ENCODE measurements around the gene FAF1. TPM values are rescaled to one million over a fixed set of nuclear protein-coding genes. Genes with fewer than 3 reads are reported as not detected.

FAF1 gene
- total and polyA plus RNA-seq, 9 donors, result 23.1 to 76.0 (median 57.1) TPM

DNA sequence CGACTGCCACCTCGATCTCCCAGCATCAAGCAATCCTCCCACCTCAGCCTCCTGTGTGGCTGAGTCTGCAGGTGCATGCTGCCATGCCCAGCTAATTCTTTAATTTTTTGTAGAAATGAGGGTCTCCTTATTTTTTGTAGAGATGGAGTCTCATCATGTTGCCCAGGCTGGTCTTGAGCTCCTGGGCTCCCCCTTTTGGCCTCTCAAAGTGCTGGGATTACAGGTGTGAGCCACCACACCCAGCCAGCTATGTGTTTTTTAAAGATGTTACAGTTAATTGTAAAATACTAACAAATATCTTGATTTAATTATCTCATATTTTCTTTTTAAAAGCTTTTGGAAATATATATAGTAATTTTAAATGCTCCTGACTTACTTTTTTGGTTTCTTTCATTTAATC lies 355.5 kb downstream of the FAF1 start:
- Histone ChIP-seq H3K4me1 (ENCODE audit: insufficient read depth) (no peaks in the 10 kb centered on the region), H3K4me3 (no peak overlapping the region), H3K27ac (no peak overlapping the region), H3K36me3 (no peaks in the 10 kb centered on the region), H3K27me3 (no peaks in the 10 kb centered on the region), H3K9me3 (no peaks in the 10 kb centered on the region)
- DNase-seq, result no peak
- WGBS, 3 donors, result 92 to 98% (median 97%) methylated on average over 2 of the region's 2 CpGs
- intact Hi-C loops (cut with DNase I), result no loop called here
- no peak for TF ChIP-seq POLR2A (IDR thresholded peaks at IDR 0.05)
- TF ChIP-seq EP300 (IDR thresholded peaks at IDR 0.05), result no peak
- no peak for TF ChIP-seq CTCF (IDR thresholded peaks at IDR 0.05)

- no peaks in the 10 kb centered on the region for H3K36me3 ChIP-seq
- no peak for DNase-seq
- H3K4me3 ChIP-seq, result no peak overlapping the region
- no peaks in the 10 kb centered on the region for H3K4me1 ChIP-seq (ENCODE audit: insufficient read depth)
- no peak for TF ChIP-seq POLR2A (IDR thresholded peaks at IDR 0.05)
- no peak for TF ChIP-seq EP300 (IDR thresholded peaks at IDR 0.05)
- no peak for TF ChIP-seq CTCF (IDR thresholded peaks at IDR 0.05)
- no peaks in the 10 kb centered on the region for H3K27me3 ChIP-seq
- intact Hi-C loops (cut with DNase I), result no loop called here
- no peak overlapping the region for H3K27ac ChIP-seq
- H3K9me3 ChIP-seq, result no peaks in the 10 kb centered on the region
- WGBS, 3 donors, result 76 to 81% (median 80%) methylated on average over 7 of the region's 7 CpGs
These were observed 356.5 kb downstream of the FAF1 start for GRCh38 chr1:50603274-50604271.

- Histone ChIP-seq H3K9me3 (no peaks in the 10 kb centered on the region), H3K4me3 (no peak overlapping the region), H3K4me1 (ENCODE audit: insufficient read depth) (no peaks in the 10 kb centered on the region), H3K27me3 (no peaks in the 10 kb centered on the region), H3K36me3 (no peaks in the 10 kb centered on the region), H3K27ac (no peak overlapping the region)
- TF ChIP-seq CTCF (IDR thresholded peaks at IDR 0.05) (no peak), POLR2A (IDR thresholded peaks at IDR 0.05) (no peak), EP300 (IDR thresholded peaks at IDR 0.05) (no peak)
- intact Hi-C loops (cut with DNase I), result no loop called here
- DNase-seq, result no peak
These were observed 360.5 kb downstream of the FAF1 start for GRCh38 chr1:50599546-50599945.

- TF ChIP-seq EP300 (IDR thresholded peaks at IDR 0.05) (no peak), POLR2A (IDR thresholded peaks at IDR 0.05) (no peak), CTCF (IDR thresholded peaks at IDR 0.05) (no peak)
- H3K4me1 ChIP-seq (ENCODE audit: insufficient read depth), result no peaks in the 10 kb centered on the region
- intact Hi-C loops (cut with DNase I), result no loop called here
- DNase-seq, result no peak
- no peaks in the 10 kb centered on the region for H3K27me3 ChIP-seq
- no peak overlapping the region for H3K27ac ChIP-seq
- H3K9me3 ChIP-seq, result no peaks in the 10 kb centered on the region
- 94 to 96% (median 95%) methylated on average over 8 of the region's 8 CpGs for WGBS, 3 donors
- H3K36me3 ChIP-seq, result no peaks in the 10 kb centered on the region
- no peak overlapping the region for H3K4me3 ChIP-seq
These were observed 364.2 kb downstream of the FAF1 start for GRCh38 chr1:50595874-50596273.

All from ovary (tissue), 9 donors.